ENCODE results near the gene ZNF500.

DNA sequence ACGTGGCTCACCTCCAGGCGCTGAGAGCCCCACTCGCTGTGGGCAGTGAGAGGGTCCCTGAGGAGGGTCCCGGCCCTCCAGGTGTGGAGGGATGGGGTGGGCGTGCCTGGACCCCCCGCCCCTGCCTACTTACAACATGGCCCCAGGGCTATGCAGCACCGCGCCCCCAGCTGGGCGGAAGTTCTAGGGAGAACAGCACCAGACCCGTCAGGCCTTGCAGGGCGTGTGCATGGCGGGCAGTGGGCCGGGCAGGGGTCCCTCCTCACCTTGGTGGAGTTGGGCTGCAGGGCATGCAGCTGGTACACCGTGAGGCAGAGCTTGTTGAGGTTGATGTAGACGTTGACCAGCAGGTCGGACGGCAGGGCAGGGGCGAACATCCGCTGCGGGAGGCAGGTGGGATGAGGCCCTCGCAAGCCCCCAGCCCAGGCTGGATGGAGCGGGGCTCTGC is 30.9 kb upstream of the ZNF500 start:
- TF ChIP-seq, protein P1, sequence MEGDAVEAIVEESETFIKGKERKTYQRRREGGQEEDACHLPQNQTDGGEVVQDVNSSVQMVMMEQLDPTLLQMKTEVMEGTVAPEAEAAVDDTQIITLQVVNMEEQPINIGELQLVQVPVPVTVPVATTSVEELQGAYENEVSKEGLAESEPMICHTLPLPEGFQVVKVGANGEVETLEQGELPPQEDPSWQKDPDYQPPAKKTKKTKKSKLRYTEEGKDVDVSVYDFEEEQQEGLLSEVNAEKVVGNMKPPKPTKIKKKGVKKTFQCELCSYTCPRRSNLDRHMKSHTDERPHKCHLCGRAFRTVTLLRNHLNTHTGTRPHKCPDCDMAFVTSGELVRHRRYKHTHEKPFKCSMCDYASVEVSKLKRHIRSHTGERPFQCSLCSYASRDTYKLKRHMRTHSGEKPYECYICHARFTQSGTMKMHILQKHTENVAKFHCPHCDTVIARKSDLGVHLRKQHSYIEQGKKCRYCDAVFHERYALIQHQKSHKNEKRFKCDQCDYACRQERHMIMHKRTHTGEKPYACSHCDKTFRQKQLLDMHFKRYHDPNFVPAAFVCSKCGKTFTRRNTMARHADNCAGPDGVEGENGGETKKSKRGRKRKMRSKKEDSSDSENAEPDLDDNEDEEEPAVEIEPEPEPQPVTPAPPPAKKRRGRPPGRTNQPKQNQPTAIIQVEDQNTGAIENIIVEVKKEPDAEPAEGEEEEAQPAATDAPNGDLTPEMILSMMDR (IDR thresholded peaks at IDR 0.05): no peak
- TF ChIP-seq POLR2A (IDR thresholded peaks at IDR 0.05): no peak
